Gastrocnemius medialis (tissue), 4 donors: ENCODE data around the gene THBS1.

Experiments
- POLR2A ChIP-seq, 2 donors: fragments of 450-650 bp; IDR thresholded peaks; one replicate each; pipeline ENCODE4 v1.6.1; 2017; ENCODE audit warnings: antibody characterized with exemption in 2 of 2, mild to moderate bottlenecking in 2 of 2, moderate library complexity in 2 of 2
- TF ChIP-seq, protein P1 (sequence below), 5 experiments: fragments of 450-650 bp in 3 of 5; fragments of 200-600 bp in 2 of 5; sonication (generic) in 2 of 5; IDR thresholded peaks in 4 of 5; conservative IDR thresholded peaks in 1 of 5; 1 replicate in 4 of 5; 2 replicates in 1 of 5; pipeline ENCODE4 v1.5.1; 2016 to 2019; ENCODE audit warnings: antibody characterized with exemption in 5 of 5, mild to moderate bottlenecking in 3 of 5, moderate library complexity in 3 of 5

DNA sequence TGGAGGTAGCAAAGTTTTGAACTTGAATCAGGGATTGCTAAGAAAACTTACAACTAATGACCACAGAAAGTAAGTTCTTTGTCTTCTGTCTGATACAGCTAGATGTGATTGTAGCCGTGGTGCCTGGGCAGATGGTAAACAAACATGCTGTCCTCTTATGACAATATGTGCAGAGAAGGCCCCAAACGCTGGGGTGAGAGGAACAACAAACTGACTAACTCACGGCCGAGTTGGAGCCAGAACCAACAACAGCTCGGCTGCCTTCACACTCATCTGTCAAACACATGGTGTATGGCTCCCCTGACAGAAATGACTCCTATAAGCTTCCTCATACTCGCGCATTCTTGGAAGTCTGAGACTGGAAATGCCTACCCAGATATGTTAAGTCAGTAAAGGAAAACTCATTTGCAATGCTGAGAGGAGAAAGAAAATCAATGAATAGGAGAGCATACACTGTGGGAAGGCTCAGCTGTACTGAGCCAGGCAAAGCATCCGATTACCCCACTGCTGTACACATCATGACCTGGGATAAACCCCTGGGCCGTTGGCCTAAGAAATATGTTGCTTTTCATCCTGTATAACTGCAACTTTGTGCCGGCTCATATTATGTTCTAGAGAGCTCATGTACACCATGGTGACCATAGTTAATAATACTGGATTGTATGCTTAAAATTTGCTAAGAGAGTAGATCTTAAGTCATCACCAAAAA is 5.7 kb downstream of the THBS1 start:
- TF ChIP-seq, protein P1, sequence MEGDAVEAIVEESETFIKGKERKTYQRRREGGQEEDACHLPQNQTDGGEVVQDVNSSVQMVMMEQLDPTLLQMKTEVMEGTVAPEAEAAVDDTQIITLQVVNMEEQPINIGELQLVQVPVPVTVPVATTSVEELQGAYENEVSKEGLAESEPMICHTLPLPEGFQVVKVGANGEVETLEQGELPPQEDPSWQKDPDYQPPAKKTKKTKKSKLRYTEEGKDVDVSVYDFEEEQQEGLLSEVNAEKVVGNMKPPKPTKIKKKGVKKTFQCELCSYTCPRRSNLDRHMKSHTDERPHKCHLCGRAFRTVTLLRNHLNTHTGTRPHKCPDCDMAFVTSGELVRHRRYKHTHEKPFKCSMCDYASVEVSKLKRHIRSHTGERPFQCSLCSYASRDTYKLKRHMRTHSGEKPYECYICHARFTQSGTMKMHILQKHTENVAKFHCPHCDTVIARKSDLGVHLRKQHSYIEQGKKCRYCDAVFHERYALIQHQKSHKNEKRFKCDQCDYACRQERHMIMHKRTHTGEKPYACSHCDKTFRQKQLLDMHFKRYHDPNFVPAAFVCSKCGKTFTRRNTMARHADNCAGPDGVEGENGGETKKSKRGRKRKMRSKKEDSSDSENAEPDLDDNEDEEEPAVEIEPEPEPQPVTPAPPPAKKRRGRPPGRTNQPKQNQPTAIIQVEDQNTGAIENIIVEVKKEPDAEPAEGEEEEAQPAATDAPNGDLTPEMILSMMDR (IDR thresholded peaks at IDR 0.05 in 4 of 5, conservative IDR thresholded peaks at IDR 0.05 in 1 of 5) = no peak
- TF ChIP-seq POLR2A (IDR thresholded peaks at IDR 0.05) = no peak
